GM19035 (cell line): ENCODE results near the gene BRMS1.

ENCODE experiments used
- ATAC-seq: cut with Tn5 transposase; IDR thresholded peaks from one replicate; pipeline ENCODE4 v1.9.1; 2021; ENCODE audit not compliant: unreplicated experiment

Gene BRMS1

GRCh38 chr11:66338276-66339161, 6.4 kb downstream of the BRMS1 start:
- ATAC-seq = no peak

DNA sequence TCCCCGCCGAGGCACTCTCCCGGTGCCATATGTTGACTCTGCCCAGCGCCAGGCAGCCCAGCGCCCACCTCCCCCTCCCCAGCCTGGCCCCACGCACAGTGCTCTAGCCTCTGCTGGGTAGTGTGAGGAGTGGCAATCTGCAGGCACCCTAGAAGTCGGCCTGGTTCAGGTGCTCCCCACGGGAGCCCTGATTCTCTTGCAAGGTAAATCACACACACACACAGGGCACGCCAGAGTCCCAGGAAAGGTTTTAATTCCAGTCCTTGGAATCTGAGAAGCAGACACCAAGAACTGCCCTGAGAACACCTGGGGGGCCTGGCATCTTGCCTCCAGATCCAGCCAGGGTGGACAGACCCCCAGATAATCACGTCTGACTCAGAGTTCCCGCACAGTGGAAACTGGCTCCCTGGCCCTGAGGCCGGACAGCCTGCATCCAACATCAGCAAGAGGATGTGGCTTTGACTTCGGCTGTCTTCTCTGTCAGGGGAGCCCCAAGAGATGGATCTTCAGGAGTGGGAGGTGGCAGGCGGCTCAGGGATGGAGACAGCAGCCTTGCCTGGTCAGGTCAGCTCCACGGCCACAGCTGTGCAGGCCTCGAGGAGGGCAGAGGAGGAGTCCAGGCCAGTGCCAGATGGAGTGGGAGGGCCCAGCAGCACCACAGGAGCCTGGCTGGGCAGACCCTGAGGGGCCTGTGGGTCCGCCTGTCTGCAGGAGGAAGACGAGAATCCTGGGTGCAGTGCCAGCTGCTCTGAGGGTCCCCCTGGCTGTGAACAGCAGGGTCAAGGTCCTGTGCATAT, 7.6 kb downstream of the BRMS1 start:
- ATAC-seq = no peak

DNA sequence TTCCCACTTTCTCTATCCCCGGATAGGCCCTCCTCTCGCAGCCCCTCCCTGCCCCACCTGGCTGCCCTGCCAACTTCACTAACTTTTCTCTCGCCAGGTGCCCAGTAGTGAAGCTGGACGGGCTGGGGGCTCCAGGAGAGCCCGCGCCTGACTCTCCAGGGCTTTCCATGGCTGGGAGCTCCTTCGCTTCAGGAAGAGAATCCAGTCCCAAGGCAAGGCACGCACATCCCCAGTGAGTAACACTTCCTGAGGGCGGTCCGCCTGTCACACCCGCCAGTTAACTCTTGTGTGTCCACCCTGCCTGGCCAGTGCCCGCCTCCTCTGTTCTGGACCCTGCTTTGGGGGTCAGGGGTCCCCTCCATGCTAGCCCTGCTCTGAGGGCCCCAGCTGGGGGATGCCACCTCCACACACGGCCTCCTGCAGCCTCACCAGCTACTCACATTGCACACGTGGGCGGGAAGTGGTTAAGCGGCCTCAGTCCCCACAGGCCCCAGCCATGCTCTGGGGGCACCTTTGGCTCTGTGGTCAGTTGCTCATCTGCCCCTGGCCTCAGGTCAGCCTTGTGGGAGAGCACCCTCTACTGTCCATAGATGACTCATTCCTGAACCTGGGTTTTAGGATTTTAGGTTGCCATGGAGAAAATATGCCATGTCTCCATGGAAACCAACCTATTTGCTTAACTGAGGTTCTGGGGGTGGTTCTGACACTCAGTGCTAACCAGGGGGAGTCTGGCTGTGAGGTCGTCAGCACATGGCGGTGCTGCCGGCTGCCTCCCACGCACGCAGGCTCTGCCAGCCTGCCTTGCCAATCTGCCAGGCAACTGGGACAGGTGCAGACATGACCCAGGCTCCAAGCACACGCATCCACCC, 8.4 kb downstream of the BRMS1 start, which contains the start of gene RIN1:
TSS of gene RIN1 (minus strand) at position 201 of the 869 bp plus-strand sequence. CDS start at position 169, 32 bp downstream.
- ATAC-seq = peak; percentile 67

DNA sequence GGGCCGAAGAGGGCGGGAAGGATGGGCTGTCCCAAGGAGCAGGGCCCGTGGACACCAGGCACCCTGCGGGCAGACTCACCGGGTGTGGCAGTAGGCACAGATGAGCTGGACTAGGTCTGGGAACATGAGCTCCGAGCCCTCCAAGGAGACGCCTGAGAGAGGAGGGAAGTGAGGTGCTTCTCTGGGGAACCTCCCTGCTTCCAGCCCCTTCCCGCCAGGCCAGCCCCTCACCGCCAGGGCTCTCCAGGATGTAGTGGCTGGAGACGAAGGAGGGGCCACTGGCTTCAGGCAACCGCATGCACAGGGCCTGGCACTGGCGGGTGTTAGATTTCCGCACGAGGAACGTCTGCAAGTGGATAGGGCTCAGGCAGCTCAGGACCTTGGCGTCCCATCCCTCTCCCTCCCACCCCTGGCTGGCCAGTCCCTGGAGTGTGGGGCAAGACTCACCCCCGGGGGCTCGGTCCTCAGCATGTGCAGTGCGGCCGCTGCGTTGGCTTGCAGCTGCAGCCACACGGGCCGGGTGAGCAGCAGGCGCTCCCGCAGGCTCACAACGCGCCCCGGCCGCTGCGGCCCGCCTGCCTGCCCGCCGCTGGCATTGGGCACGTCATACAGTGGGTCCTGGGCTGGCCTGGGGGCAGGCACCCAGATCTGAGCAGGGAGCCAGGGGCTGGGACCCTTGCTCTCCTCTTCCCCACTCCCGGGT, 9.2 kb downstream of the BRMS1 start:
- ATAC-seq = no peak

DNA sequence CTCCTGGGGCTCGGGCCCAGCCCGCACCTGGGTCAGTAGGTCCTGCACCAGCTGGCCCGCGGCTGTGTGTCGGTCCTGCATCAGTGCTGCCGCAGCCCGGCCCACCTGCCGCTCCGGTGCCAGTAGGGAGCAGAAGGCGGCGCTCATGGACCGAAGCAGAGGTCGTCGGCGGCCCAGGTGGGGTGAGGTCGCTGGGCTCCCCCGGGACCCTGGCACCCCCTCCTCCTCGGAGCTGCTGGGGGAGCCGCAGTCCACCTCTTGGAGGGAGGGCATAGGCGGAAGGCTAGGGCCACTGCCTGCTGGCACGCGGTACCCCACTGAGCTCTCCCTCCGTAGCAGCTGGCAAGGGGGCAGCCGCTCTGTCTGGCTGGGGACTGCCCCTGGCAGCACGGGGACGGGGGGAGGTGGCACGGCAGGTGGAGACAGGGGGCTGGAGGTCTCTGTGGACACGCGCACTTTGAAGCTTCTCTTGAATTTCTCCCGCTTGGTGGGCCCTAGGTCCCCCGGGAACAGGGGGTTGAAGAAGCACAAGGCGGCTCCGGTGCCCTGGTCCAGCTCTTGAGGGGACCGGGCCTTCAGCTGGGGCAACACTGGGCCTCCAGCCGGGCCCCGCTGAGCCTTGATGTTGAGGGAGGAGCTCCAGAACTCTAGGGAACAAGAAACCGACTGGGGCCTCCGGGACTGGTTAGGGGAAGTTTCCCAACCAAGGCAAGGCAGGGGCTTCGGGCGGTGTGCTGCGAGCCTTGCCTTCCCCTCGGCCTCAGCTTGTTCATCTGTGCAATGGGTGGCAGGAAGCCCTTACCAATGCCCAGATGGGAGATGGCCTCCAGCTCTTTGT, 10.1 kb downstream of the BRMS1 start:
- no peak for ATAC-seq

- ATAC-seq = no peak
These were observed 10.9 kb downstream of the BRMS1 start for GRCh38 chr11:66333896-66334604.

GRCh38 chr11:66333220-66333877, 11.6 kb downstream of the BRMS1 start:
- ATAC-seq = no peak

DNA sequence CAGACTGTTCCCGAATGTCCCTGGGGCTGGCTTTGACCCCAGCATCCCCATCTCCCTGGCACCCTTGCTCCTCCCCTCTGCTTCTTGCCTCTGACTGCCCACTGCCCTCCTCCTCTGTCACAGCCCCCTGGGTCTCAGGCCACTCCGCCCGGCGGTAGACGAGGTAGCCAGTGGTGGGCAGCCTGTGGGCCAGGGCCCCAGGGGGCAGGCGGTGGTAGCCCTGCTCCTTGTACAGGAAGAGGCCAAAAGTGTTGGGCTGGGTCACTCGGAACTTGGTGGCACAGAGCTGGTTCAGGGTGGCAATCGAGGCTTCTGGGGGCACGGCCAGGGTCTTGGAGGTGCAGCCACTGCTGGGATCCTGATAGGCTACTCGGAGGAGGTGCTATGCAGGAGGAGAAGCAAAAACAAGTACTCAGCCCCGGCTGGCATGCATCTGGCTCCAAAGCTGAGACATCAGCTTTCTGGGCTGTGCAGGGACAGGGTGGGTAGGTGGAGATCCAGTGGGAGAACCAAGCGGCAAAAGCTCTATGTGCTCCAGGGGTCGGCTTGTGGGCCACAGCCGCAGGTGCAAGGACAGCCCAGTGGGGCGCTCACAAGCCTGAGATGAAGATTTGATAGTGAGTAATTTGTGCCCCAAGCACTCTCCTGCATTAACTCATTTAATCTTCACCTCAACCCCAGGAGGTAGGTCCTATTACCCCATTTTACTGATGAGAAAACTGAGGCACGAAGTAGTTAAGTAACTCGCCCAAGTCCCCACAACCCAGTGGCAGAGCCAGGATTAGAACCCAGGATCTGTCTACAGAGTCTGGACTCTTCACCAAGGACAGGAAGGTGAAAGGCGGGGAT, 12.3 kb downstream of the BRMS1 start:
- ATAC-seq = no peak

- ATAC-seq = no peak
These were observed 13.1 kb downstream of the BRMS1 start for GRCh38 chr11:66331542-66332370.

DNA sequence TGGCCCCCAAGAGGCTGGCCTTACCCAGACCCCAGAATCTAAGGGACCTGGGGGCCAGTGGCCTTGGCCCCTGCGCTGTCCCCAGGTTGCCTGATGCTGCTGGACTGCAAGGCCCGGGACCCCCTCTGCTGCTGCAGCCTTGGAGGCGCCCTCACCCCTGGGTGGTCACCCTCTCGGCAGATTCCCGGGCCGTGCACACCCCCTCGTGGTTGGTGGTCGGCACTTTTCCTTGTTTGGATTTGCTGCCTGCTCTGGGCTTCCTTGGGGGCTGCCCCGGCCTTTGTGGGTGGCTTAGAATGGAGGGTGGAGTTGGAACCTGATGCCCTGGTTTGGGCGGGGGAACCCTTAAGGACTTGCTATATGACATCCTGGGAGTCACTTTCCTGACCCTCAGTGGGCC, 14.0 kb downstream of the BRMS1 start:
- no peak for ATAC-seq

GRCh38 chr11:66329165-66329673, 15.7 kb downstream of the BRMS1 start:
- no peak for ATAC-seq

GRCh38 chr11:66328302-66329144, 16.4 kb downstream of the BRMS1 start:
- ATAC-seq = no peak

GRCh38 chr11:66328031-66328301, 16.9 kb downstream of the BRMS1 start:
- no peak for ATAC-seq

GRCh38 chr11:66327171-66328030, 17.5 kb downstream of the BRMS1 start:
- no peak for ATAC-seq
